HL-60/S4 treated with retinoic acid at 250 ng/mL for 4 days and 3 days (cell line): ENCODE measurements around the gene KRT79.
"Not testable (repeated sequence)": the region's sequence is repeated elsewhere in the genome, so short reads cannot be mapped to it uniquely, and the experiment has no call there.

Source experiments
- in situ Hi-C: fragments of 300-500 bp; cut with MboI; formaldehyde crosslinking; loops from 2 replicates; pipeline ENCODE4 v1.7.0; 2022; ENCODE audit warnings: low sequenced_read_pairs

KRT79 gene

DNA sequence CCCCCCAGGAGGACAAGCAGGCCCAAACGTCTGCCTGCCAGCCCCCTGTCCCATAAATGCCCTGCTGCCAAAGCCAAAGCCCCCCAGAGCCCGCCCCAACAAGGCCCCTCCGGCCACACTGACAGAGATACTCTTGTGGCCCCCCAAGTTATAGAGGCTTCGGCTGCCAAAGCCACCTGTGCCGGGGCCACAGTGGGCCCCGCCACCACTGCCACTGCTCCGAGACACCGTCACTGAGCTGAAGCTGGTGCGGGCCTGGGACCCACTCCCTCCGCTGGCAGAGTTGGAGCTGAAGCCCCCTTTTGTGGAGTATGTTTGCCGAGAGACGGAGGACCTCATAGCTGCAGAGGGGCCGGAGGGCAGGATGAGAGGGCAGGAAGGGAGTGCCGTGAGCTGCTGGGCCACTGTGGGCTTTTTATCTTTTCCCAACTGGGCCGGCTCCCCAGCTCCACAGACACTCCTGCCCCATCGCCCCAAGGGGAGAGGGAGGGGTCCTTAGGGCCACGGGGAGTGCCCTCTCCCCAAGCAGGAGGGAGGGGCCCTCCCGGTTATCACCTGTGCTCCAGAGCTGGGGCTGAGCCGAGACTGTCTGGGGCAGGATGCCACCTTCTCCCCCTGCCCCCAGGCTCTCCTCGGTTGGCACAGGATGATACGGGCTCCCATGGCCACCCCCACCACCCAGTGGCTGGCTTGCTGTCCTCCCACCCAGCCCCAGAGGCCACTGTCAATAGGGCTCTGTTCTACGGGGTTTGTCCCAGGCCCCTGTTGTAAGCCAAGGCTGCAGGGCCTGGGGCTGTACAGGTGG is at the start of gene KRT79:
TSS of gene KRT79 (minus strand) at position 390 of the 805 bp plus-strand sequence. CDS start at position 339, 51 bp downstream.
- in situ Hi-C loops = no loop called here

- in situ Hi-C loops = not testable (repeated sequence)
Measured at GRCh38 chr12:52880499-52880898, 46.4 kb upstream of the KRT79 start.

- in situ Hi-C loops = no loop called here
Measured at GRCh38 chr12:52879394-52880351, 45.6 kb upstream of the KRT79 start.

DNA sequence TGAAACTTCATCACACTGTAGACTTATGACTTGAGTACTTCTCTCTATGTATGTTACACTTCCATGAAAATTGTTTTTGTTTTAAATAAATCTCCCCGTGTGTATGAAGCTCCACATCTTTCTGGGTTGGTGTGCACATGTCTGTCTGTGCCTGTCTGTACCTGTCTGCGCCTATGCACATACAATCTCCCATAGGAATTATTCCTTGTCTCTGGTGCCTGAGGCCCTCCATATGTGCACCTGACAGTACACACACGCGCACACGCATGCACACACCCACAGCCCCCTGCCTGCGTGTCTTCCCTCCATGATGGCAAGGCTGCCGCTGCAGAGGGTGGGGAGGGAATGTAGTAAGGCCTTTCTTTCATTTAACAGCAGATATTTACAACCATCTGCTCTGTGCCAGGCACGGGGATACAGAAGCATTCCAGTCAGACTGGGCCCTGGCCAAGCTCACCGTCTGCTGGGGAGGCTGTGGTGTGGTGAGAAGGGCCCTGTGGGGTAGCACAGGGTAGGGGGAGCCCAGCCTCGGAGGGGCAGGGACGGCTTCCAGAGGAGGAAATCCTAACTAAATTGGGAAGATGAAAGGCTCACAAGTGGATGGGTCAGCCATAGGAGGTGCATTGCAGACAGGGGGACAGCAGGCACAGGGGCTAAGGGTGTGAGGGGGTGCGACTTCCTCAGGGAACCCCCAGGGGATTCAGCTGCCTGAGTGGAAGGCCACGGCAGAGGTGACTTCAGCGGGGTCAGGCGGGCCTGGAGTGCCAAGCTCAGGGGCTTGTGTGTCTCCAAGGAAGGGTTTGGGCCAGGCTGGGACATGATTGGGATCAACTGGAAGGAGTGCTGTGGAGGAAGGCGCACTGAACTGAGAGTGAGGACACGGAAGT is 44.6 kb upstream of the KRT79 start:
- in situ Hi-C loops = no loop called here

DNA sequence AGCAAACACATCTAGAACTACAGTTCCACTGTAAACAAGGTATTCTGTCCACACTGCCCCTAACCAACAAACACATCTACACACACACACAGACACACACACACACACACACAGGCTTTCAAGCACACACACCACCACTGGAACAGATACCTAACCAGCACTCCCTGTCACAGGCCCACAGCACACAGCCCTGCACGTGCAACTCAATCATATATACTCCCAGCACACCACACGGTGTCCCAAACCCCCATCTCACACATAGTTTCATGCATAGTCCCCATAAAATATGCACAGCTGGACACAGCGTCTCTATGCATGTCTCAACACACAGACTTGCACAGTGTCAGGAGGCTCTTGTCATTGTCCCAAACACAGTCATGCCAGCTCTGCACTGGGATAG is 43.1 kb upstream of the KRT79 start:
- in situ Hi-C loops = no loop called here

- in situ Hi-C loops = no loop called here
Measured at GRCh38 chr12:52876372-52876771, 42.3 kb upstream of the KRT79 start.

DNA sequence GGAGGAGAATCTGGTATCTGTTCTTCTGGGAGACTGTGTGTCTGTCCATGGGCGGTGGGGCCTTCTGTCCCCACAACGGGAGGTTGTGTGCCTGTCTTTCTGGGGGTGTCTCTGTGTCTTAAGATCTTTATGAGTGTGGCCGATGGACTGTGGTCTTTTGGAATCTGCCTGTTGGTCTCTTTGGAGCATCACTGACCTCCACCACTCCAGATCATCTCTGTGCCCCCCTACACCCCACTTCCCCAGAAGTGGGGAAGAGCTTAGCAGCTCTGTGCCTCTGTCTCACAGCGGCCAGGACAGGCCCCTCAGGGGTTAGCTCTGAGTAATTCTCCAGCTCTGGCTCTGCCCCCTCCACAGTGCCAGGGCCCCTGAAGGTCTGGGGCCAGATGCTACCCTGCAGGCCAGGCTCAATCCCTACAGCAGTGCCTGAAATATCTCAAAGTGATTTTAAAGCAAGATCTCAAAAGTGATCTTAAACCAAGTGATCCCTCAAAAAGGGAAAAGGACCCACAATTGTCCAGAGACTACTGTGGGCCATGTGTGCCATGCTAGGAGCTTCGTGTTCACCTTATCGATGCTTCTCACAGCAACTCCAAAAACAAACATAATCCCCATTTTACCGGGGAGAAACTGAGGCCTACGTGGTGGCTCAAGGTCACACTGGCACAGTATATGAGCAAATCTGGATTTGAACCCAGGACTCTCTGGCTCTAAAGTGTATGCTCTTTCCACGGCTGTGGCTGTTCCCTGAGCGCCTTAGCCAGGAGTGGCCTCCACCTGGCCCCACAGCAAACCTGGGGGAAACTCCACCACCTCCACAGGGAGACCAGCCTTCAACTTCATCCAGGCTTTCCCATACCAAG is 40.7 kb upstream of the KRT79 start:
- in situ Hi-C loops = loop anchor here (25.0 kb wide), 1 partner anchor 488 kb away; the partner anchor contains the start of gene KRT84

- in situ Hi-C loops = loop anchor here (25.0 kb wide), 1 partner anchor 487 kb away; the partner anchor contains the start of gene KRT84
Measured at GRCh38 chr12:52873832-52874572, 39.9 kb upstream of the KRT79 start.

DNA sequence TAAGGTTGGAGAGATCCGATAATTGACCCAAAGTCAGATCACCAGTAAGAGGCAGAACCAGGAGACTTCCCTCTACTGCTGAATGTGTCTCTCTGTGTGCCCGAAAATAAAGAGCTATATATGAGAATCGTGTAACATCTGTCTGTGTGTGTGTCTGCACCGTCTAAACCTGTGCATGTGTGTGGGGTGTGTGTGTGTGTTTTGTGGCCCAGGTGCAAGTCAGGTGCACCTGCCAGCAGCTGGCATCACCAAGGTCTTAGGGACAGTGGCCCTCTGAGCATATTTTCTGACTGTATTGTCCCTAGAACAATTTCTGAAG is 39.4 kb upstream of the KRT79 start:
- in situ Hi-C loops = loop anchor here (25.0 kb wide), 1 partner anchor 486 kb away; the partner anchor contains the start of gene KRT84

GRCh38 chr12:52872644-52873389 is 38.7 kb upstream of the KRT79 start:
- in situ Hi-C loops = loop anchor here (25.0 kb wide), 1 partner anchor 486 kb away; the partner anchor contains the start of gene KRT84

DNA sequence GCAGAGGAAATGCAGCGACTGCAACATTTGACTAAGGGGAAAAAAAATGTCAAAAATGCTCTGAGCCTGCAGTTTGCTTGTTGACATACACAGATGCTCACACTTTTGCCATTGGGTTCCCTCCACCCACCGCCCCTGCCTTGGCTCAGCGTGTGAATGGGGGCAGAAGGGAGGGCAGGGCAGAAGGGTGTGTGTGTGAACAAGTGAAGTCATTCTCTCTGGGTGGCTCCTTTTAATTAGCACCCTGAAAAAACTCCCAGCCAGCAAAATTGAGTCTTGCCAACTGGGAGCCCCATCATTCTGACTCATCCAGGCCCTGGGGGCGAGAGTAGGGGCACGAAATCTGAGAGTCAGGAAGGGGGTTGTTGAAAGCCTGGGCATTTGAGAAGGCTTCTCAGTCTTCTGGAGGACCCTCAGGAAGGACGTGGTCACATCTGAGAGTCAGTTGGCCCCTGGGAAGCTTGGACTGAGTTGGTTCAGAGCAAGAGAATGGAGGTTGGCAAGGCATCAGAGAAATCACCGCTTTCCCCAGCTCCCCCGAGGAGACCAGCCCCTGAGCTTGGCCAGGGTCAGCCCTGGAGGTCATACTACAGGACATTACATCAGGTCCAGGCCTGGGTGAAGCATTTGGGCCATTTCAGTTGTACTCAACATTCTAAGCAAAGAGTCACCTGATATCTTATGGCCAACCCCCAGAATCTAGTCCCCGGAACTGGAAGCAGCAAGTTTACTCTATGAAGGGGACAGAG is 37.4 kb upstream of the KRT79 start:
- in situ Hi-C loops = loop anchor here (25.0 kb wide), 1 partner anchor 484 kb away; the partner anchor contains the start of gene KRT84

DNA sequence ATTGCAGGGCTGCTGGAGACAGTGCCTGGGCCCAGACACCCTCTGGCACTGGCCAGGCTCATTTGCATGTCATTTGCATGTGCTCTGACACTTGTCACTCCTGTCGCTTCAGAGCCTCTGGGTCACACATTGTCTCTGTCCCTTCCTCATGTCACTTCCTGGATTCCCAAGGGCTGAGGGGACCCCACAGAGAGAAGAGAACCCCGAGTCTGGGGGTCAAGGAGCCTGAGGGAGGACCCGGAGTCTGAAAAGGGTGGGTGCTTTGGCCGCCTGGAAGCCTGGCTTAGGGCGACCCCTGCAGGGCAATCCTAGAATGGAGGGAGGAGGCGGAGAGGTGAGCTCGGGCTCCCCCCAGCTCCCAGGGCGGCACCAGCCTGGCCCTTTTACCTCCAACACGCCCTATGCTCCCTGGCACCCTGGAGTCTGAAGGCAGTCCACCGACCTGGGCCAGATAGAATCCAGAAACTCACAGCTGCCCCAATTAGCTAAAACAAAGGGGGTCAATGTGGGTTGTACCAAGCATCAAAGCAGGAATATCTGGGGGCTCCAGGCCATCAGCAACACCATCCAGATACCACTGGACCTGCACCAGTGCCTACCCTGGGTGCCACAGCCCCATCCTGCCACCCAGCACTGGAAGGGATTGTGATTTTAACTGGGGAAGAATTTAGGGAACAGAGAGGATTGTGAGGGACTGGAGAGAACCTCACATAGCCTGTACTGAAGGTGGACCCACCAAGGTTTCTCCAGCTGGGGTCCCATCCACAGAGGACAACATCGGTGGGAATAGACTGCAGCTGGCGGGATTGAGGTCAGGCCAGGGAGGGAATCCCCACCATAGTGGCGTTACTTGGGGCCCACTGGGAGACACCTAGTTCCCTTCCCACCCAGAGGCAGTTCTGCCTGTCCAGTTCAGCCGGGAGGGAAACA is 36.5 kb upstream of the KRT79 start:
- in situ Hi-C loops = loop anchor here (25.0 kb wide), 1 partner anchor 483 kb away; the partner anchor contains the start of gene KRT84

DNA sequence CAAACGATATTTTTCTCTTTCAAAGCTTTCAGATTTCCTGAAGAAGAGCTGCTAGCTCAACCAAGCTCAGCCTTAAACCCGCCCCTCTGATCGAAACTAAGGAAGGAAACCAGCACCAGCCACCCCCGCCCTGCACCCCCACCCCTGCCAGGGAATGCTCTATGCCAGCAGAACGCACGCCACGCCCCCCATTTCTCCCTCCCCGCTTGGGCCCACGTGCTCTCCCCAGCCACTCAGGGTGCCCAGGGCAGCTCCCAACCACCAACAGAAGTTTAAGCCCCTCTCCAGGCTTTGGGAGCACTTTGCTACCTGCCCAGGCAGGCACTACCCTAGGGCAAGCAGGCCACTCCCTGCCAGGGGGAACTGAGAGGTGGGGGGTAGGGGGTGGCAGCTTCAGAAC is 33.5 kb upstream of the KRT79 start:
- in situ Hi-C loops = loop anchor here (10.0 to 25.0 kb wide), 2 partner anchors 283 to 480 kb away; partner anchors contain the start of gene KRT84

DNA sequence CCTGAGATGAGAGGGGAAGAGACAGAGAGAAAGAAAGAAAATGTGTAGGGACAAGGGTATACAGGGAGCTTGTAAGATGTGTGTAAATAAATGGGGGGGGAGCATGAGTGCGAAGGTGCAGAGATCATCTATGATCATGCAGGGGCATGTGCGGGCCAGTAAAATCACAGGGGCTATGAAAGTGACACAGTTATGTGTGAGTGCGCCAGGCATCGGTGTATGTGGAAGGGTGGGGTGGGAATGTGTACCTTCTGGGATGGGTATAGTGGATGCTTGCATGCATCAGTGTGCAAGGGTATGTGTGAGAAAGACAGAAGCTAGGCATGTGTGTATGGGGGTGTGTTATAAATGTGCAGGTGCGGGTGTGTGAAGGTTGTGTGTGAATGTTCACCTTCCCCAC is 33.0 kb upstream of the KRT79 start:
- in situ Hi-C loops = loop anchor here (10.0 to 25.0 kb wide), 2 partner anchors 282 to 480 kb away; partner anchors contain the start of gene KRT84

- in situ Hi-C loops = loop anchor here (10.0 to 25.0 kb wide), 2 partner anchors 281 to 478 kb away; partner anchors contain the start of gene KRT84
Measured at GRCh38 chr12:52865090-52865944, 31.2 kb upstream of the KRT79 start.
